HG02970 (cell line): ENCODE data around the gene ARHGAP12.

Source experiments
- ATAC-seq: cut with Tn5 transposase; IDR thresholded peaks from one replicate; pipeline ENCODE4 v1.9.1; 2021; ENCODE audit warnings: mild to moderate bottlenecking, moderate library complexity, moderate number of reproducible peaks; ENCODE audit not compliant: unreplicated experiment, low FRiP score

ARHGAP12 gene

DNA sequence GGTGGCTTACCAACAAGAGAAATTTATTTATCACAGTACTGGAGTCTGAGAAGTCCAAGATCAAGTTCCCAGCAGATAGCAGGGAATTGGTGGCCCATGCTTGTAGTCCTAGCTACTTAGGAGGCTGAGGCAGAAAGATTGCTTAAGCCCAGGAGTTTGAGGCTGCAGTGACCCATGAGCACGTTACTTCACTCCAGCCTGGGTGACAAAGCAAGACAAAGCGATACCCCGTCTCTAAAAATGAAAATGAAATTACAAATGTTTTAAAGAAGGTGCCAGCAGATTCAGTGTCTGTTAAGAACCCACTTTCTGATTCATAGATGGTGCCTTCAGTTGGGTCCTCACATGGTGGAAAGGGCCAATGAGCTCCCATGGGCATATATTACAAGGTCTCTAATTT lies 20.6 kb upstream of the ARHGAP12 start:
- ATAC-seq = no peak

- ATAC-seq = no peak
These were observed 19.4 kb upstream of the ARHGAP12 start for GRCh38 chr10:31948021-31948420.

DNA sequence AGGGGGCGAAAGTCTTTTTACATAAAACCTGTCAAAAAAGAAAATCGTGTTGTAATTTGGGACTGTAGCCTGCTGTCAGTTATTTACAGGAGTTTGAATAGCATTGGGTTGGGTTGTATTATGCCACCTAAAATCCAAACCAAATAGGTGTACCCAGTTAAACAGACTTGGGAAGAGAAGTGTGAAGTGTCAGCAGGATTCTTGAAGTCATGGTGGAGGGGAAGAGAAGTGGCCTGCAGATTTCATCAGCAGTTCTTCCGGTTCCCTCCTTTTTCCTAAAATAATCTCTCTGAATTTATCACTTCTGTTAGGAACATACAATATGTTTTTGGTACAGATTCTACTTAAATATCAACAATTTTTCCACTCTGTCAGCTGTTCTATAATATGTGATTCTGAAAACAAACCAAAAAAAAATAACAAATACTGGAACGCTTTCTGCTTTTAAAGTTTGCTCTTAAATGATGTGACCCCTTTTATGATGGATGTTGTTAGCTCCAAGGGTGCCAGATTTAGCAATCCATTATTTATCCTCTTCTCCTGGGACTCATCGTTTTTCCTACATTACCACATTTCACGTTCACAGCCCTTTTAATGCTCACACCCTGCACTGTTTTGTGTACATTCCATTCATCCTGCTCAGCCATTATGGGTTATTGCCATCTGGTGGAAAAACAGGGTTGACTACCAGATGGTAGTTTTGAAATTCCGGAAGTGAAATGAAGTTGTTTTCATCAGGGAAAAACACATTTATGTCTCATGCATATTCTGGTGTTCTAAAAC lies 18.7 kb upstream of the ARHGAP12 start:
- ATAC-seq = no peak

- no peak for ATAC-seq
These were observed 16.8 kb upstream of the ARHGAP12 start for GRCh38 chr10:31945392-31945791.

DNA sequence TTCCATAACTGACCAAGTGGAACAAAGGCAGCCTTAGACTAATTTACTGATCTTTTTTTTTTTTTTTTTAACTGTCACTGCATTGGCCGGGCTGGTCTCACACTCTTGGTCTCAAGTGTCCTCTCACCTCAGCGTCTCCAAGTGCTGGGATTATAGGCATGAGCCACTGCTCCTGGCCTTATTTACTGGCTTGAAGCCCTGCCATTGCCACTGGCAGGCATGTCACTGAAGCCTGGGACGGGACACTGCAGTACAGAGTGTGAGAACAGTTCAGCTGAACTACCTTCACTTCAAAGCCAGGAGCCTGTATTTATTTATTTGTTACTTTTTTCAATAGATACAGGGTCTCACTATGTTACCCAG lies 15.4 kb upstream of the ARHGAP12 start:
- no peak for ATAC-seq

DNA sequence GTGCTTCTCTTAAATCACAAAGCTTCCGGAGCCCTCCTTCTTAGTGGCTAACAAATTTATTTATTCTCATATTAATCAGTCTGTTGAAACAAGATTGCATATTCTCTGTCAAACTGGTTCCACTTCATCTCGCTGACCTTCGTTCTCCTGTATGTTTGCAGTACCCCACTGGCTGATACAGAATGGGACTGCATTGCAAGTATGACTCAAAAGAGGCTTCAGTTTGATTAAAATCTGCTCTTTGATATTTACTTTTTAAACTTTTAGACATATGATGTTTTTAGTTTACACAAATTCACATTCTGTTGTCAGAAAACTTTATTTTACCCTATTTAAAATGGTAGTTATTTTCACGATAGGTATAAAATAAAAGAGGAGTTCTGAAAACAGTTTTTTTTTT lies 14.3 kb upstream of the ARHGAP12 start:
- ATAC-seq = no peak

GRCh38 chr10:31942435-31942834 lies 13.8 kb upstream of the ARHGAP12 start:
- no peak for ATAC-seq

- ATAC-seq = no peak
These were observed 12.4 kb upstream of the ARHGAP12 start for GRCh38 chr10:31940839-31941653.

DNA sequence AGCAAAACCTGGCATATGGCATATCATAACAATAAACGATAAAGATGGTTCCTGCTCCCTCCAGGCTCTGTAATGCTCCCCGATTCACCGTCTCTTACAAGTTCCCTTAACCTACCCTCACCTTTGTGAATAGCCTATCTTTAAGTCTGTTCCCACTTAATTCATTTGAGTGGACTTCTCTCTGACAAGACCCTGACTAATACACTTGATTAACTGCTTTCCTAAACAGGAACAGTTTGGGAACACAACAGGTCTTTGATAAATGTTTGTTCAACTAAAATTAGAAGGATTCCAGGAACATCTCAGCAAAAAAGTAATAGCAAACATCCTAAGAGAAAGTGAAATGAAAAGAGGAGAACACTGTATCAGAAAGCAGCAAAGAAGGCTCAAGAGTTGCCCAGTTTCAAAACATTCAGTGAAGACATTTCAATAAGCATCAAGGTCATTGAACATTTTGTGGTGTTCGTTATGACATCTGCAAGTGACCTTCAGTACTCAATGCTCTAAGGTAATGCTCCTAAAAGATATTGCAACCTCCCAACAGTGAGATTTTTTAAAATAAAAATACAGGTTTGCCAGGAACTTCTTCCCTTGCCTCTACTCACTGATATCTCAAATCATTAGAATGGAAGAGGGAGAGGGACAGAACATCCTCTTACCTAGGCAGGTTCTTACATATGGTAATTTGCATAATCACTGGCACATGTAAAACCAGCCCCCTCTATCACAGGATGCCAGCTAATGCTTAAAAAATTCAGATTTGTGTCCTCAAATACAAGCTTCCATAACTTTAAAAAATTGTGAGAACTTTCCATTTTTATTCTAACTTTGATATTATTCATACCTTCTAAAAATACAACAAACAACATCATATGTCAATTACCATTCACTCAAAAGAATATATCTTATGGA lies 11.4 kb upstream of the ARHGAP12 start:
- no peak for ATAC-seq

DNA sequence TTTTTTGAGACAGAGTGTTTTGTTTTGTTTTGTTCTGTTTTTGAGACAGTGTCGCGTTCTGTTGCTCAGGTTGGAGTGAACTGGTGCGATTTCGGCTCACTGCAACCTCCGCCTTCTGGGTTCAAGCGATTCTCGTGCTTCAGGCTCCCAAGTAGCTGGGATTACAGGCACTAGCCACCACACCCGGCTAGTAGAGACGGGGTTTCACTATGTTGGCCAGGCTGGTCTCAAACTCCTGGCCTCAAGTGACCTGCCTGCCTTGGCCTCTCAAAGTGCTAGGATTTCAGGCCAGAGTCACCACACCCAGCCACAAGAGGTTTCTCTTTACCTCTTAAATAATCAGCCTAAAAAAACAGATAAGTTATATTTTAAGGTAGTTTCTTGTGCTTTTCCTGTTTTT lies 8.7 kb upstream of the ARHGAP12 start:
- ATAC-seq = no peak

- no peak for ATAC-seq
These were observed 8.3 kb upstream of the ARHGAP12 start for GRCh38 chr10:31936933-31937332.

DNA sequence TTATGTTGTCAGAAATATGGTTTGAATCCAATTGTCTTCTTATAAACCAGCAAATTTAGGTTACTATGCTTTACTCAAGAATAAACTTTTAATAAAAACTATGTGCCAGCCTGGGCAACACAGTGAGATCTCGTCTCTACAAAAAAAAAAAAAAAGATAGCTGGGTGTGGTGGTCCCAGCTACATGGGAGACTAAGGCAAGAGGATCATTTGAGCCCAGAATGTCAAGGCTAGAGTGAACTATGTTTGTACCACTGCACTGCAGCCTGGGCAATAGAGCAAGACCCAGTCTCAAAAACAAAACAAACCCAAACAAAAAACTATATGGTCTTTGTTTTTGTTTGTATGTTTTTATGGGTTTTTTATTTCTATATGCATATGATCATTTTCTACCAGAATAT lies 7.5 kb upstream of the ARHGAP12 start:
- no peak for ATAC-seq

DNA sequence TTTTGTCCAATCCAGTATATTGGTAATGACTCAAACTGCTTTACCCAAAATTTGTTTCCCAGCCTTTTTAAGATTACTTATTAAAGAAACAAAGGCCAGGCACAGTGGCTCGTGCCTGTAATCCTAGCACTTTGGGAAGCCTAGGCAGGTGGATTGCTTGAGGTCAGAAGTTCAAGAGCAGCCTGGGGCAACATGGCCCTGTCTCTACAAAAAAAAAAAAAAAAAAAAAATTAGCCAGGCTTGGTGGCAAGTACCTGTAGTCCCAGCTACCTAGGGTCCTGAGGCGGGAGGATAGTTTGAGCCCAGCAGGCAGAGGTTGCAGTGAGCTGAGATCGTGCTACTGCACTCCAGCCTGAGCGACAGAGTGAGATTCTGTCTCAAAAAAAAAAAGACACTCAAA lies 7.0 kb upstream of the ARHGAP12 start:
- no peak for ATAC-seq

DNA sequence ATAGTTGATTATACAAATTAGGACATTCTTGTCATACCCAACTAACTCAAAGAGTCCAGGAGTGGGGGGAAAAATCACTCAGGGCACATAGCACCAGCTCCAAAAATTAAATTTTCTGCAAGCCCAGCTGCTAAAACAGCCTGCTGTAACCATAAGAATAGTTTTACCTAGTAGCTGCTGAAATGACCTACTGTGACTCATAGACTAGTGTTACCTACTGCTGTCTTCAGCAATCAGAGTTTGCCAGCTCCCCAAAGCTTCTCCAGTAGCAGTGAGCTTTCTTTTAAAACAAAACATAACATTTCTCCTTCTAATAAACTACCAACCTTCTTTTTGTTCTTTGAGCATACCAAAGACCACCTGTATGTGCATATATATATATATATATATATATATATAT lies 4.2 kb upstream of the ARHGAP12 start:
- no peak for ATAC-seq

DNA sequence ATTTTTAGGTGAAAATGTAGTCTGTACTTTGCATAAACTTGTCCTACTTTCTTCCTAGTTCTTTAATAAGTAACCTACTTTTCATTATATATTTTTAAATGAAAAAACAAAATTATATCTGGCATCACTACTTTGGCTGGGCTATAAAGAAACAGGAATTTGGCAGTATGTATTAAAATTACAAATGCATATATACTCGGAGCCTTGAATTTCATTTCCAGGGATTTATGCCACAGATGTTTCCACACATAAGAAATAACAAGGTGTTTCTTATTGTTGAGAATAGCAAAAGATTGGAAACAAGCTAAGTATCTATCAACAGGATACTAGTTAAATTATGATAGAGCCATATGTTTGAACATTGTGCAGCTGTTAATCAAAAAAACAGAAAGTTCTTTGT lies 2.2 kb upstream of the ARHGAP12 start:
- no peak for ATAC-seq

- no peak for ATAC-seq
These were observed 1.6 kb upstream of the ARHGAP12 start for GRCh38 chr10:31930023-31930751.

GRCh38 chr10:31929261-31930022 lies 811 bp upstream of the ARHGAP12 start:
- ATAC-seq = peak; percentile 0

DNA sequence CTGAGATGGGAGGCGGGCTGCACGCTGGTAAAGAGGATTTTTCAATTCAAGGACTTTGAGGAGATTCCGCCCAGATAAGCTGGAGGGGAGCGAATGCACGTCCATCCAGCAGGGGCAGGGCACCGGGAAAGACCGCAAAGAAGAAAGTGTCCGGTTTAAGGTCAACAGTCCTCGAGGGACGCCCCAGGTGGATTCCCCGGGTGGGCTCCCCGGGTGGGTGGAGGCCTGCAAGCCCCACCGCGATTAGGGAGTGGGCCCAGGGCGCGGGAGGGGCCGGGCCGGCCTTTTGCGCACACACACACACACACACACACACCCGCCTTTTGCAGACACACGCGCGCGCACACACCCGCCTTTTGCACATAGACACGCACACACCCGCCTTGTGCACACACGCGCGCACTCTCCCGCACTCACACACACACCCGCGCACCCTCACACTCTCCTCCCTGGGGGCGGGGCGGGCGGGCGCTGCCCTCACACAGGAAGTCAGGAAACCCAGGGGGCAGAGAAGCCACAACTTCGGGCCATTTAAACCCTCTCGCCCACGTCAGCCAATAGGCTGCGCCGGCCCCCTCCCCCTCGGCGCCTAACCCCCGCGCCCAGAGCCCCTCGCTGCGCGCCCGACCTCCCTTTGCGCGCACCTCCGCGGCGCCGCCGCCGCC lies 615 bp downstream of the ARHGAP12 start:
- peak; percentile 33 for ATAC-seq

DNA sequence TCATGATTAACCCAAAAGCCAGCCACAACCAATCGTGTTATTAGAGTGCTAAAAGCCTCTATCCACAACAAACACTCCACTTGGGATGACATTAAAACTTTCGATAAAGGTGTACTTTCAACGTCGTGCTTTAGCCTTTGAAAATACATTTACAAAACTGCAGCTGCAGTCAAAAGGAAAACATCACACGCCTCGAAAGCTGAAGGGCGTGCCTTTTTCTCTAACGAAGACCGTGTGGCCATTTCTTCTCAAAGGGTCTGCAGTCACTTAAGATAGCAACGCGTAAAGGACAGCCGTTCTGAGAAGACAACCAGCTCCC lies 1.1 kb downstream of the ARHGAP12 start:
- ATAC-seq = no peak
